GM13977 (cell line): Measurements from ENCODE around the gene RHNO1.

Experiments used
- DNase-seq: peaks from one replicate; pipeline ENCODE4 v3.0.0; 2012; ENCODE audit warnings: low spot score
- in situ Hi-C: fragments of 300-500 bp; cut with MboI; formaldehyde crosslinking; loops from one replicate; pipeline ENCODE4 v1.12.0; 2022; ENCODE audit warnings: low sequenced_read_pairs, low pct_unique_long_range_greater_than_20kb, mixed read lengths, inconsistent platforms; ENCODE audit not compliant: unreplicated experiment
- TF ChIP-seq, protein P1 (sequence below): IDR thresholded peaks from 2 replicates; pipeline ENCODE4 v1.5.1; 2012; ENCODE audit warnings: mild to moderate bottlenecking, control low read depth; ENCODE audit not compliant: insufficient read depth; ENCODE audit errors: extremely low read depth, missing control alignments

The RHNO1 gene, protein sequence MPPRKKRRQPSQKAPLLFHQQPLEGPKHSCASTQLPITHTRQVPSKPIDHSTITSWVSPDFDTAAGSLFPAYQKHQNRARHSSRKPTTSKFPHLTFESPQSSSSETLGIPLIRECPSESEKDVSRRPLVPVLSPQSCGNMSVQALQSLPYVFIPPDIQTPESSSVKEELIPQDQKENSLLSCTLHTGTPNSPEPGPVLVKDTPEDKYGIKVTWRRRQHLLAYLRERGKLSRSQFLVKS

DNA sequence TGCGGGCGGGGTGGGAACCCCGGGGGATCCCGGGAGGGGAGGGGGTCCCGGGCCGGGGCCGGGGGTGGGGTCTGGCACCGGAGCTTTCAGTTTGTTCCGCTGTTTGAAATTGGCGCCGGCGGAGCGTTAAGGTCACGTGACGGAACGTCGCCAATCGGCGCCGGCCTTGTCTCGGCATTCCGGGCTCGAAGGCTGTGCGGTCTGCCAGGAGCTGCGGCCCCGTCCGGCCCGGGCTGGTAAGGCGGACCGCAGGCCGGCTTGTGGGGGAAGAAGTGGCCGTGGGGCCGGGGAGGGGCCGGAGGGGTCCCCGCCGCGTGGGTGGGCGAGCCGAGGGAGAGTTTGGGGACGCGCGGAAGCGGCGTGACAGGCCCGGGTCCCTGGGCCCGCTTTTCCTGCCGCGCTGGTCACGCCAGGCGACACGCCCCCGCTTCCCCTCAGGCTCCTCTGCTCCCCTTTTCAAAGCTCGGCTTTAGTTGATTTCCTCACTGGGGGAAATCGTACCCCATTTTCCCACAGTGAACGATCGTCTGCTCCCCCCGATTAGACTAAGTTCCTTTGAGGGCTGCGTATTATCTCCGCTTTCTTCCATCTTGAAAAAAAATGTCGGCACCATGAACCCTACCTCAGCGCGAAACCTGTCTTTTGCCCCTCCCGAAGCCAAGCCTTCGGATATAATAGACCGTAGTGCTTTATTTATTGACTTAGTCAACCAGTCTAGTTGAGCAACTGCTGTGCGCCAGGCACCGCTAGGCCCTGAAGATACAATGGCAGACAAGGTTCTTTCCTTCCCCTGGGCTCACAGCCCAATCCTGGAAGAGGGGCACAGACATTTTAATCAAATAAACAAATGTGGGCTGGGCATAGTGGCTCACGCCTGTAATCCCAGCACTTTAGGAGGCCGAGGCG is at the start of gene RHNO1, which contains the start of gene FOXM1:
RHNO1 (plus strand) TSS at position 177 of the 906 bp plus-strand sequence. CDS start 8,144 bp downstream, outside the sequence.
FOXM1 (minus strand) TSS at position 128 of the 906 bp plus-strand sequence. CDS start 2,696 bp downstream, outside the sequence.
- TF ChIP-seq, protein P1, sequence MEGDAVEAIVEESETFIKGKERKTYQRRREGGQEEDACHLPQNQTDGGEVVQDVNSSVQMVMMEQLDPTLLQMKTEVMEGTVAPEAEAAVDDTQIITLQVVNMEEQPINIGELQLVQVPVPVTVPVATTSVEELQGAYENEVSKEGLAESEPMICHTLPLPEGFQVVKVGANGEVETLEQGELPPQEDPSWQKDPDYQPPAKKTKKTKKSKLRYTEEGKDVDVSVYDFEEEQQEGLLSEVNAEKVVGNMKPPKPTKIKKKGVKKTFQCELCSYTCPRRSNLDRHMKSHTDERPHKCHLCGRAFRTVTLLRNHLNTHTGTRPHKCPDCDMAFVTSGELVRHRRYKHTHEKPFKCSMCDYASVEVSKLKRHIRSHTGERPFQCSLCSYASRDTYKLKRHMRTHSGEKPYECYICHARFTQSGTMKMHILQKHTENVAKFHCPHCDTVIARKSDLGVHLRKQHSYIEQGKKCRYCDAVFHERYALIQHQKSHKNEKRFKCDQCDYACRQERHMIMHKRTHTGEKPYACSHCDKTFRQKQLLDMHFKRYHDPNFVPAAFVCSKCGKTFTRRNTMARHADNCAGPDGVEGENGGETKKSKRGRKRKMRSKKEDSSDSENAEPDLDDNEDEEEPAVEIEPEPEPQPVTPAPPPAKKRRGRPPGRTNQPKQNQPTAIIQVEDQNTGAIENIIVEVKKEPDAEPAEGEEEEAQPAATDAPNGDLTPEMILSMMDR, result no peak

DNA sequence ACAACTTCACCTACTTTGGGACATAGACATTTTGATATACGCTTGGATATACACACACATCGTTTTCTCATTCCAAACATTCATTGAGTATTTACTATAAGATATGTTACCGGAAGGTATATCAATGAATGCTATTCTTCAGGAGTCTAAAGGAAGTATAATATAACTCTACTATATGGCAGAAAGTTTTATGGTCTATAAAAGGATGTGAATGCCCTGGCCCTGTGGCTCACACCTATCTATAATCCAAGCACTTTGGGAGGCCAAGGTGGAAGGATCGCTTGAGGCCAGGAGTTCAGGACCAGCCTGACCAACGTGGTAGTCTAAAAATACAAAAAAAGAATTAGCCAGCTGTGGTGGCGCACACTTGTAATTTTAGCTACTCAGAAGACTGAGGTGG is 47.7 kb upstream of the RHNO1 start:
- TF ChIP-seq, protein P1, result no peak
- in situ Hi-C loops, result no loop called here
- no peak for DNase-seq

More for the DNA sequence above, at the start of gene RHNO1, which contains the start of gene FOXM1:
- in situ Hi-C loops, result loop anchor here (25.0 kb wide), 1 partner anchor 160 kb away; no protein-coding TSS in a partner anchor
- DNase-seq, result peak; percentile 97

DNA sequence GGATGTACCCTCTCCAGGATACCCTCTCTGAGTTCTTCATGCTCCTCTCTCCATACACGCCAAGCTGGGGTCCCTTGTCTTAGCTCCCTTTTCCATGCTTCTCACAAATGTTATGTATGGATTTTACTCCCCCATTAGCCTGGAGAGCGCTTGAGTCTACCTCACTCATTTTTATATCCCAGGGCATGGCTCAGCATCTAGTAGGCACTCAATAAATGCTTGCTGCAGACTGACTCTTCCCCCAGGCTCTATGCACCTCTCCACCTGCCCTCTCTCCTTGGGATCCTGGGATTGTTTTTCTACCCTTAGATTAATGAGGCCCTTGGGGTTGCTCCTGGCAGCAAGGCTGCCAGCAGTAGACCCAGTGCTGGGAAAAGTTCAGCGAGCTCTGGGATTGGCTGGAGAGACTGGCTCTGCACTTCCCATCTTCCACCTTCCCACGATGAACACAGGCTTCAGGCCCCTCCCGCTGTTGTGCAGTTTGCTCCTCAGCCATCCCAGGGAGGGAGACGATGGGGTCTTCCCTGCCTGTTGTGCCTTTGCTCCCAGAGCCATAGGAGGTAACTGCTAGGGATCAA is 44.4 kb upstream of the RHNO1 start:
- TF ChIP-seq, protein P1, result no peak

DNA sequence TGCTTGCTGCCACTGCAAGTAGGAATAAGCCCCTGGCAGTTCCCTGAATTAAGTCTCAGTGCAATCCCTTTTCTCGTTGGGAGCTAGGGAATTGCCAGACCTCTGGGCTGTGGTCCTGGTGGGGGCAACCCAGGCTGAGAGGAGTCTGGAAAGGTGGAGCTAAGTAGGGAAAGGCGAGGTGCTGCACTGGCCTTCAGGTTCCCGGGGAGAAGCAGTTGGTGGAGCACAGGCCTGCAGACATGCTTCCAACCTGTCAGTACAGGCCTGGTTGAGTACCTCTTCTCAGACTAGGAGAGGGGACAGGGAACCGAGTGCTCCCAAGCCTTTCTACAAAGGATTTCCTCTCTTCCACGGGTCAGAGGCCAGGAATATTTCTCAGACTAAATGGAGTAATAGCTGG is 43.7 kb upstream of the RHNO1 start:
- TF ChIP-seq, protein P1, result no peak
- in situ Hi-C loops, result no loop called here
- no peak for DNase-seq

More for the DNA sequence above, 44.4 kb upstream of the RHNO1 start:
- in situ Hi-C loops, result no loop called here
- DNase-seq, result no peak

DNA sequence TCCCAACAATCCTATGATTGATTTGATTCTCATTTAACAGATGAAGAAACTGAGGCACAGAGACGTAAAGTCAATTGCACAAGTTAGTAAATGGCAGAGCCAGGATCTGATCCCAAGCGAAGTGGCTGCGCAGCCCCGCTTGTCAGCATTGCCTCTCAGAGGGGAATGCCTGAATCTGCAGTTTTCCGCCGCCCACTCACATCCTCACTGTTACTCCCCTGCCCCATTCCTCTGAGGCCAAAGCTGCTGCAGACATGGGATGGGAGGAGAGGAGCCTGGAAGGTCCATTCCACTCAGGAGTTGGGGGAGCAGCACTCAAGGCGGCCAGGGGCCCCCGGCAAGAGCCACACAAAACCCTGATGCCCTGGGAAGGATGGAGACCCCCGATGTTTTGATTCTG is 43.2 kb upstream of the RHNO1 start:
- DNase-seq, result no peak
- in situ Hi-C loops, result no loop called here
- TF ChIP-seq, protein P1, result no peak

DNA sequence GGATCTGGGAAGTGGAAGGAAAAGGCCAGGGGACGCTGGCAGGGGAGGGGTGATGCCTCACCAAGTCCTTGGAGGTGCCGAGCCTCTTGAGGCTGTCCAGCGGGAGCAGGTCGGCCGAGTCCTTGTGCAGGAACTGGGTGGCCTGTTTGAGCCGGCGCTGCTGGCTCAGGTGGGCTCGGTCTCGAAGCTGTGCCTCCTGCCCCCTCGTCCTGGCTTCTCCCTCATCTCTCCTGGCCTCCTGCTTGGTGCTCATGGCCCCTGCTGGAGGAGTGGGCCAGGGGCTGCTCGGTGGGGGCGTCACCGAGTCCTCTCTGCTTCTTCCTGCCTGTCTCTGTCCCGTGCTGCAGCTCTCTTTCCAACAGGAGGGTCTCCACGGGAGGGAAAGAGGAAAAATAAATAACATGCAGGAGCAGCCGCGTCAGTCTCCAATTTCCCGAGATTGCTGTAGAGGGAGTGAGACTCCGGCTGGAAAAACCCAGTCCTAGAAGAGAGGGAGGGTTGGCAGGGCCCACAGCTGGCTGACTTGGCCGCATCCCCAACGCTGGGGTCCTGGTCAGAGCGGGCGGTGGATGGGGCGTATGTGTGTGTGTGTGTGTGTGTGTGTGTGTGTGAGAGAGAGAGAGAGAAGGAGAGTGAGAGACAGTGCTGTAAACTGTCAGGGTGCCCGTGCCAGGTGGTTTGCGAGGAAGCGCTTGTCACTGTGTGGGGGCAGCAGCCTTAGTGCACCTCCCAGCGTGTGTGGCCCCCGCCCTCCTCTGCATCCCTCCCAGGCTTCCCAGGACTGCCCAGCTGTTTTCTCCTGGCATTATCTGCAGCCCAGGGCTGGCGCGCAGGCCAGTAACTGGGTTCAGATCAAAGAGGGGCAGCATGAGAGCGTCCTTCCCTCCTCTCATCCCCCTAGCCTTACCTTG is 42.2 kb upstream of the RHNO1 start, which contains the start of gene NRIP2:
NRIP2 (minus strand) TSS at position 455 of the 911 bp plus-strand sequence; CDS start at position 403, 52 bp downstream.
- in situ Hi-C loops, result no loop called here
- TF ChIP-seq, protein P1, result no peak
- DNase-seq, result no peak
